Stomach (tissue), 4 donors: Measurements from ENCODE around the gene OXNAD1.

Experiments
- CTCF ChIP-seq, 7 experiments: fragments of 450-650 bp in 4 of 7; fragments of 200-600 bp in 3 of 7; sonication (generic) in 3 of 7; IDR thresholded peaks; one replicate each; pipeline ENCODE4 v1.5.1; 2016 to 2019; ENCODE audit warnings: antibody characterized with exemption in 7 of 7, control low read depth in 2 of 7, mild to moderate bottlenecking in 1 of 7
- EP300 ChIP-seq: sonication (generic); formaldehyde crosslinking; IDR thresholded peaks from one replicate; pipeline ENCODE4 v1.6.1; 2017; ENCODE audit warnings: antibody characterized with exemption
- POLR2A ChIP-seq, 4 donors: fragments of 450-650 bp; IDR thresholded peaks; one replicate each; pipeline ENCODE4 v1.6.1; 2016; ENCODE audit warnings: antibody characterized with exemption in 4 of 4, control low read depth in 2 of 4, mild to moderate bottlenecking in 1 of 4, moderate library complexity in 1 of 4

- TF ChIP-seq CTCF (IDR thresholded peaks at IDR 0.05) (no peak), EP300 (no peak), POLR2A (IDR thresholded peaks at IDR 0.05) (no peak)
These were observed 5.0 kb upstream of the OXNAD1 start for GRCh38 chr3:16260046-16260445.
